Right renal cortex interstitium (tissue), 3 donors: ENCODE measurements around the gene PIRT. TPM values are rescaled to one million over a fixed set of nuclear protein-coding genes. Genes with fewer than 3 reads are reported as not detected.
A peak's percentile ranks its signal among the peaks of the same experiment; 100 is the strongest.
"Not testable (repeated sequence)": the region's sequence is repeated elsewhere in the genome, so short reads cannot be mapped to it uniquely, and the experiment has no call there.

Experiments
- DNase-seq, 3 donors: peaks; one replicate each; pipeline ENCODE4 v3.0.0-alpha.2; 2013; ENCODE audit warnings: low read depth in 3 of 3, low spot score in 2 of 3
- polyA plus RNA-seq, 3 donors: library from polyadenylated mRNA; unstranded; fragments of 120-200 nt; gene quantifications; one replicate each; pipeline ENCODE4 v1.2.1, GENCODE V29; 2013; ENCODE audit not compliant: insufficient read length in 3 of 3

The PIRT gene
- not detected for polyA plus RNA-seq

- no peak for DNase-seq
Observed at GRCh38 chr17:10837921-10838320, at the start of gene PIRT. Gene PIRT, minus strand, starts transcription at chr17:10838087. Its CDS starts 12,442 bp downstream, at chr17:10825645.

- no peak for DNase-seq
Observed at GRCh38 chr17:10881959-10882358, 44.1 kb upstream of the PIRT start.

GRCh38 chr17:10879190-10879836, 41.4 kb upstream of the PIRT start:
- DNase-seq: no peak

- no peak for DNase-seq
Observed at GRCh38 chr17:10875984-10876555, 38.2 kb upstream of the PIRT start.

- peak; percentile 45 to 60 (median 59) for DNase-seq
Observed at GRCh38 chr17:10875430-10875851, 37.6 kb upstream of the PIRT start.

- no peak for DNase-seq
Observed at GRCh38 chr17:10871914-10872313, 34.0 kb upstream of the PIRT start.

- DNase-seq: no peak
Observed at GRCh38 chr17:10870336-10871050, 32.6 kb upstream of the PIRT start.

- DNase-seq: not testable (repeated sequence)
Observed at GRCh38 chr17:10868744-10869143, 30.9 kb upstream of the PIRT start.

GRCh38 chr17:10859051-10859450, 21.2 kb upstream of the PIRT start:
- no peak for DNase-seq

- DNase-seq: no peak
Observed at GRCh38 chr17:10857976-10858375, 20.1 kb upstream of the PIRT start.

- DNase-seq: not testable (repeated sequence)
Observed at GRCh38 chr17:10846636-10847035, 8.7 kb upstream of the PIRT start.

GRCh38 chr17:10845388-10845751, 7.5 kb upstream of the PIRT start:
- DNase-seq: no peak

- peak in 2 of 3 donors; percentile 36 to 48 for DNase-seq
Observed at GRCh38 chr17:10844621-10845387, 6.9 kb upstream of the PIRT start.

GRCh38 chr17:10843811-10844210, 5.9 kb upstream of the PIRT start:
- DNase-seq: no peak

GRCh38 chr17:10842658-10843057, 4.8 kb upstream of the PIRT start:
- DNase-seq: no peak

GRCh38 chr17:10838682-10839081, 795 bp upstream of the PIRT start:
- no peak for DNase-seq

GRCh38 chr17:10836966-10837590, 809 bp downstream of the PIRT start:
- no peak for DNase-seq

- no peak for DNase-seq
Observed at GRCh38 chr17:10836145-10836544, 1.7 kb downstream of the PIRT start.

GRCh38 chr17:10831696-10832095, 6.2 kb downstream of the PIRT start:
- no peak for DNase-seq

GRCh38 chr17:10827898-10828552, 9.9 kb downstream of the PIRT start:
- DNase-seq: no peak
